Daoy (cell line): ENCODE measurements around the gene MMP3. TPM values are rescaled to one million over a fixed set of nuclear protein-coding genes. Genes with fewer than 3 reads are reported as not detected.
"Not testable (repeated sequence)": the region's sequence is repeated elsewhere in the genome, so short reads cannot be mapped to it uniquely, and the experiment has no call there.

Source experiments
- DNase-seq: peaks from one replicate; pipeline ENCODE4 v3.0.0-alpha.2; 2015; ENCODE audit warnings: low read depth
- total RNA-seq: library from RNA; depleted of rRNA; stranded (reverse); fragments of >200 nt; shearing (Covaris generic); gene quantifications from 2 replicates; pipeline ENCODE4 v1.2.3, GENCODE V29; 2014; rRNA removed

The MMP3 gene
- 0.11 and 0.36 TPM in 2 replicates for total RNA-seq

- peak; percentile 11 for DNase-seq
Observed at GRCh38 chr11:102843489-102843888, at the start of gene MMP3. Gene MMP3, minus strand, starts transcription at chr11:102843609. Its CDS starts 63 bp downstream, at chr11:102843546.

- no peak for DNase-seq
Observed at GRCh38 chr11:102891736-102892135, 48.3 kb upstream of the MMP3 start.

GRCh38 chr11:102886999-102887398 is 43.6 kb upstream of the MMP3 start:
- peak; percentile 72 for DNase-seq

GRCh38 chr11:102883141-102883540 is 39.7 kb upstream of the MMP3 start:
- DNase-seq, result no peak

GRCh38 chr11:102882389-102883024 is 39.1 kb upstream of the MMP3 start:
- DNase-seq, result peak; percentile 4

- no peak for DNase-seq
Observed at GRCh38 chr11:102879801-102880200, 36.4 kb upstream of the MMP3 start.

GRCh38 chr11:102878595-102878994 is 35.2 kb upstream of the MMP3 start:
- no peak for DNase-seq

- no peak for DNase-seq
Observed at GRCh38 chr11:102874852-102875251, 31.4 kb upstream of the MMP3 start, which contains the start of gene MMP12. Gene MMP12, minus strand, starts transcription at chr11:102874982. Its CDS starts 45 bp downstream, at chr11:102874937.

- DNase-seq, result not testable (repeated sequence)
Observed at GRCh38 chr11:102869354-102869964, 26.1 kb upstream of the MMP3 start.

GRCh38 chr11:102868339-102868738 is 24.9 kb upstream of the MMP3 start:
- DNase-seq, result no peak

GRCh38 chr11:102864724-102865123 is 21.3 kb upstream of the MMP3 start:
- no peak for DNase-seq

- DNase-seq, result no peak
Observed at GRCh38 chr11:102853956-102854355, 10.5 kb upstream of the MMP3 start.

GRCh38 chr11:102853055-102853454 is 9.6 kb upstream of the MMP3 start:
- DNase-seq, result no peak

- DNase-seq, result peak; percentile 78
Observed at GRCh38 chr11:102850973-102851745, 7.8 kb upstream of the MMP3 start.

GRCh38 chr11:102849311-102849710 is 5.9 kb upstream of the MMP3 start:
- no peak for DNase-seq

GRCh38 chr11:102846292-102846691 is 2.9 kb upstream of the MMP3 start:
- DNase-seq, result no peak

GRCh38 chr11:102842930-102843329 is 479 bp downstream of the MMP3 start:
- DNase-seq, result no peak

GRCh38 chr11:102840018-102840417 is 3.4 kb downstream of the MMP3 start:
- no peak for DNase-seq

GRCh38 chr11:102837646-102838045 is 5.8 kb downstream of the MMP3 start:
- DNase-seq, result no peak

GRCh38 chr11:102837156-102837555 is 6.3 kb downstream of the MMP3 start:
- DNase-seq, result no peak

GRCh38 chr11:102836290-102836875 is 7.0 kb downstream of the MMP3 start:
- DNase-seq, result no peak

GRCh38 chr11:102833731-102834130 is 9.7 kb downstream of the MMP3 start:
- no peak for DNase-seq
